Astrocyte (in vitro differentiated cells and primary cell): ENCODE results near the gene ADAMTS16.

ENCODE experiments used
- CTCF ChIP-seq: IDR thresholded peaks from 2 replicates; pipeline ENCODE4 v1.5.1; 2011; ENCODE audit warnings: low read depth, mild to moderate bottlenecking, inconsistent platforms, low read length, moderate library complexity; ENCODE audit not compliant: insufficient read depth
- EZH2 ChIP-seq: IDR thresholded peaks from 2 replicates; pipeline ENCODE4 v1.6.1; 2012; ENCODE audit warnings: mild to moderate bottlenecking, low read length, inconsistent platforms; ENCODE audit not compliant: insufficient read depth

GRCh38 chr5:5353681-5354080, 213.6 kb downstream of the ADAMTS16 start:
- TF ChIP-seq CTCF: no peak
- no peak for TF ChIP-seq EZH2
